HG02759 (cell line): ENCODE data around the gene SARS2.
"Not testable (repeated sequence)": the region's sequence is repeated elsewhere in the genome, so short reads cannot be mapped to it uniquely, and the experiment has no call there.

Experiments
- ATAC-seq: cut with Tn5 transposase; IDR thresholded peaks from one replicate; pipeline ENCODE4 v1.9.1; 2021; ENCODE audit warnings: mild to moderate bottlenecking, moderate library complexity; ENCODE audit not compliant: unreplicated experiment

SARS2 gene

DNA sequence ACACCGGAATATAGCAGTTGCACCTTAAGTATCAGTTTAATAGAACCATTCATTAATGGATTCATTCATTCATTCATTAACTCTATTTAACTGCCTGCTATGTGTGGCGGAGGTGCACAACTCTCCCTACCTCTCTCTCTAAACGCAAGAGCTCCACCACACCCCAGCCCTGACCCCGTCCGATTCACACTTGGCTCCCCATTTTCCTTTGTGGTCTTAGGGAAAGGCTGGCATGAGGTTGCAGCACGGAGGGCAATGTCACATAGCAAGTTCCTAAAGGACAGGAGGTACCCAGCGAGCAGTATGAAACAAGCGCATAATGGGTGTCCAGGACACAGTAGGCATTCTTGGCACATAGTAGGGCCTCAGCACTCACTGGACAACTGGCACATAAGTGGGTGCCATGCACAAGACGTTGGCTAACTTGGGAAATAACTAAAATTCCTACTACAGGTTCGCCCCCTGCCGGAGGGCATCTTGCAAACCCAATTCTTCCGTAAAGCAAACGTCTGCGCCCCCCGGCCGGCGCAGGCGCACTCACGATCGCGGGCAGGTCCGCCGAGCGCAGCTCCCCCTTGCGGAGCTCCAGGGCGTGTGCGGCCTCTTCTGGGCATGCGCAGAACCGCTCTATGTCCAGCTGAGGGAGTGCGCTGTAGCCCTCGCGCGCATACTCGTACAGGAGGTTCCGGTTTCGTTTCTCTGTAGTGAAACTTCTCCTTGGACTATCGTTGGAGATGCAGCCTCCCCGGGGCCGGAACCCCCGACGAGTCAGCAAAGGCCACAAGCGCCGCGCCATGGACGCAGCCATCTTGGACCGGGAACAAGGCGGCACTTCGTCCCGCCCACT is at the start of gene SARS2:
TSS of gene SARS2 (minus strand) at position 835 of the 847 bp plus-strand sequence. CDS start at position 808, 27 bp downstream.
- ATAC-seq = peak; percentile 78

DNA sequence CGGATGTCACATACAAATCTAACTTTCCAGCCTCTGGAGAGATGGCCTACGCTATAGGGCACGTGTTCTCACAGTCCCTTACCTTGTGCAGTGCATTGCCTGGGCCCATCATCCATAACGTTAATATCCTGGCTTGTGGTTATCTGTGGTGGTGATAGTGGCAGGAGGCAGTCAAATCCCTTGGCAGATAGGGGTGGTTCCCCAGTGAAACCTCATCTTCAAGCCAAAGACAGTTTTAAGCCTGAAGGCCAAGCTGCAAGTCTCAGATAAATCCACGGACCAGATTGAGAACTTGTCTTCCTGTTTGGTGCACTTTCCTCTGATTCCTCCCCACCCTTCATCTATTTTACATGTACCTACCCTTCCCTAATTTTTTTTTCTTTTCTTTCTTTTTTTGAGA is 49.2 kb upstream of the SARS2 start:
- ATAC-seq = no peak

DNA sequence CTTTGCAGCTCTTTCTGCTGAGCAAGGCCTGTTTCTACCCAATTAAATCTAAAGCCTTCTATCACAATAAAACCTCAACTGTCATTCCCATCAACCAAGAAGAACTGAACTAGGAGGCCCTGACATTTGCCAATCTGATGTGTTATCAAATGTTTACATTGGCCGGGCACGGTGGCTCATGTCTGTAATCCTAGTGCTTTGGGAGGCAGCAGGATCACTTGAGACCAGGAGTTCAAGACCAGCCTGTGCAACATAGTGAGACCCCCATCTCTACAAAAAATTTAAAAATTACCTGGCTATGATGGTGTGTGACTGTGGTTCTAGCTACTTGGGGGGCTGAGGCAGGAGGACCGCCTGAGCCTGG is 47.7 kb upstream of the SARS2 start:
- ATAC-seq = no peak

- peak; percentile 75 for ATAC-seq
These were observed 47.1 kb upstream of the SARS2 start for GRCh38 chr19:38977445-38978325.

GRCh38 chr19:38975861-38976271 is 45.3 kb upstream of the SARS2 start:
- no peak for ATAC-seq

DNA sequence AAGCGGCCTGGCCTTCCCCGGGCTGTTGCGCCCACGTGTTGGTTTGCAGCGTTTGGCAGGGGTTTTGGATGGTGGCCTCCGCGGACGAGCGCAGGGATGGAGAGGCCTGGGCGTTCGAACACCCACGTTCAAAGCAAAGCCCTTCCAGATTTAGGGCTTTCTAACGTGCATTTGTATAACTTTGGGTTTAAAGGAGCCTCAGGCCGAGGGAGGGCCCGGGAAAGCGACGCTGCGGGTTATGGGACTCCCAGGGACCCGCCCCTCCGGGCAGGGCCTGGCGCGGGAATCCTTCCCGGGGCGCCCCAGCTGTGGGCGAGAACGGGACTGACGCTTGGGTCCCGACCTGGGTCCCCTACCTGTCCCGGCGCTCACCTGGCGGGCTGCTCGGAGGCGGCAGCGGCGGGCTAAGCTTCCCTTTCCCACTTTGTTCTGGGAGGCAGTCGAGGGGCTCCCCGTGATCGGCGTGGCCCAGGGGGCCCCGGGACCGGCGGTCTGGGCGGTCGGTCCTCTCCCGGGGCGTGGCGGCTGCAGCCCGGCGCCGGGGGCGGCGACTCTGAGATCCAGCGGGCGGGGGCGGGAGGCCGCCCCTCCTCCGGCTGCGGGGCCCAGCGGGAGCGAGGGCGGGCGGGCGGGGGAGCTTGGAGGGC is 44.8 kb upstream of the SARS2 start, which contains the start of gene FBXO17:
TSS of gene FBXO17 (minus strand) at position 529 of the 647 bp plus-strand sequence. CDS start 25,423 bp downstream, outside the sequence.
- no peak for ATAC-seq

- ATAC-seq = no peak
These were observed 44.2 kb upstream of the SARS2 start for GRCh38 chr19:38974624-38975213.

GRCh38 chr19:38971672-38972071 is 41.1 kb upstream of the SARS2 start:
- ATAC-seq = no peak

- ATAC-seq = no peak
These were observed 40.3 kb upstream of the SARS2 start for GRCh38 chr19:38970664-38971532.

GRCh38 chr19:38966149-38966548 is 35.6 kb upstream of the SARS2 start:
- ATAC-seq = not testable (repeated sequence)

- ATAC-seq = no peak
These were observed 34.2 kb upstream of the SARS2 start for GRCh38 chr19:38964738-38965137.

GRCh38 chr19:38959618-38960017 is 29.1 kb upstream of the SARS2 start:
- no peak for ATAC-seq

DNA sequence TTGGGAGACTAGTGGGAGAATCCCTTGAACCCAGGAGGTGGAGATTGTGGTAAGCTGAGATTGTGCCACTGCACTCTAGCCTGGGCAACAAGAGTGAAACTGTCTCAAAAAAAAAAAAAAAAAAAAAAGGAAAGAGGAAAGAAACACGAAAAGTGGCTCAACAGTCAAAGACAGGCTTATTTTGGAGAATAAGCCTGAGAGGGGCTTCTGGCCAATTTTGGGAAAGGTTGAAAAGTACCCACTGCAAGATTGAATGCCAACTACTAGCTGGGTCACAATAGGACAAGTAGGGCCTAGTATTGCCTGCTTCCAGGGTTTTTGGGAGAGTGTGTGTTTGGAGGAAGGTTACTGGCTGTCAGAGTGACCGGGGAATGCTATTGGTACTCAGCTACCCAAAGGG is 27.7 kb upstream of the SARS2 start:
- ATAC-seq = no peak

DNA sequence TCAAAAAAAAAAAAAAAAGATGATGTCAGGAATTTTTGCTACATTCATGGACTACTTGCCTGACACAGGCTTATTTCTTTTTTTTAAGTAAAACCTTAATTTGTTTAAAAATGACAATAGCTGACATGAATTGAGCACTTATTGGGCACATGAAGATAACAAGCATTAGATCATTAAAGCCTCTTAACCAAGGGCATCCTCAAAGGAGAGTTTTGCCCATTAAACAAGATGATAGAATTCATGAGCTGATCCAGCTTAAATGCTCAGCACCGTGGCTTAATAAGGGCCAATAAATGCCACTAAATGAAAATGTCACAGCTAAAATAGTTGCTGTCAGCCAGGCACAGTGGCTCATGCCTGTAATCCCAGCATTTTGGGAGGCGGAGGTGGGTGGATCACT is 25.7 kb upstream of the SARS2 start:
- no peak for ATAC-seq

DNA sequence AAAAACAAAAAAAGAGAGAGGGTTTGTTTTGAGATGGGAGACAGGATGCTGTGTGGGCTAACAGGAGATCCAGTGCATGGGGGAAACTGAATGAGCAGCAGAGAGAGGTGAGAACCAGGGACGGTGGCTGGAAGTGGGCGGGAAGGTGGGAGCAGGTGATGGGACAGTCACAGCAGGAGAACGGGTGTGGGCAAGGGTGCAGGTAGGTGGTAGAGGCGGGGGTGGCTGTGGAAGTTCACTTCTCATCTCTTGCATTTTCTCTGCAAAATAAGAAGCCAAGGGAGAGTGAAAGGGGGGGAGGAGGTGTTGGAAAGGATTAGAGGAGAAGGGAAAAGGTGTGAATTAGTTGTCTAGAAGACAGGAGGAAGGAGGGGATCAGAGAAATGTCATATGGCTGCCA is 23.1 kb upstream of the SARS2 start:
- no peak for ATAC-seq

- no peak for ATAC-seq
These were observed 22.0 kb upstream of the SARS2 start for GRCh38 chr19:38952395-38953165.

GRCh38 chr19:38951187-38951586 is 20.6 kb upstream of the SARS2 start:
- no peak for ATAC-seq

GRCh38 chr19:38949580-38950367 is 19.2 kb upstream of the SARS2 start:
- ATAC-seq = peak; percentile 55
